Activated T-helper 17 cell treated with anti-CD3 and anti-CD28 coated beads, Interleukin-2, amount 50 U/mL, for 72 hours (primary cell): ENCODE results near the gene OR51B4. TPM values are rescaled to one million over a fixed set of nuclear protein-coding genes. Genes with fewer than 3 reads are reported as not detected.
"Not testable (repeated sequence)": the region's sequence is repeated elsewhere in the genome, so short reads cannot be mapped to it uniquely, and the experiment has no call there.

Experiments
- ATAC-seq: fragments of 150-1000 bp; cut with Tn5 transposase; replicated peaks from 2 replicates; pipeline ENCODE4 v1.10.0; 2021; ENCODE audit warnings: mild to moderate bottlenecking, moderate library complexity
- H3K27ac Mint-ChIP-seq: one replicate; pipeline ENCODE4 v1.8.0; 2022; ENCODE audit warnings: mixed read lengths
- H3K27me3 Mint-ChIP-seq: one replicate; pipeline ENCODE4 v1.8.0; 2022; ENCODE audit warnings: mixed read lengths
- H3K36me3 Mint-ChIP-seq: one replicate; pipeline ENCODE4 v1.8.0; 2022; ENCODE audit warnings: low read depth, mild to moderate bottlenecking, mixed read lengths
- H3K4me1 Mint-ChIP-seq: one replicate; pipeline ENCODE4 v1.8.0; 2022; ENCODE audit warnings: mixed read lengths
- H3K4me3 Mint-ChIP-seq: one replicate; pipeline ENCODE4 v1.8.0; 2022; ENCODE audit warnings: mild to moderate bottlenecking, mixed read lengths
- H3K9me3 Mint-ChIP-seq: one replicate; pipeline ENCODE4 v1.8.0; 2022; ENCODE audit warnings: mixed read lengths
- total RNA-seq, 2 donors: library from RNA; stranded (reverse); gene quantifications; one replicate each; pipeline ENCODE4 v1.2.3, GENCODE V29; 2022

OR51B4 gene
- total RNA-seq, 2 donors from 2014 or later: not detected

GRCh38 chr11:5269715-5270147 lies 32.0 kb downstream of the OR51B4 start, which contains the start of gene HBE1:
Gene HBE1 (minus strand): TSS chr11:5269945. CDS start chr11:5269890, 55 bp downstream.
- H3K4me1 Mint-ChIP-seq: no peaks in the 10 kb centered on the region
- H3K9me3 Mint-ChIP-seq: no peaks in the 10 kb centered on the region
- H3K36me3 Mint-ChIP-seq: no peaks in the 10 kb centered on the region
- H3K27me3 Mint-ChIP-seq: peaks cover 3% of the 10 kb centered on the region
- no peak within 1 kb of the TSS for H3K27ac Mint-ChIP-seq
- ATAC-seq: no peak
- H3K4me3 Mint-ChIP-seq: no peak within 1 kb of the TSS

- no peak overlapping the region for H3K27ac Mint-ChIP-seq
- no peak for ATAC-seq
- no peaks in the 10 kb centered on the region for H3K4me1 Mint-ChIP-seq
- H3K36me3 Mint-ChIP-seq: no peaks in the 10 kb centered on the region
- no peaks in the 10 kb centered on the region for H3K9me3 Mint-ChIP-seq
- H3K4me3 Mint-ChIP-seq: no peak overlapping the region
- peaks cover 3% of the 10 kb centered on the region for H3K27me3 Mint-ChIP-seq
These were observed 34.6 kb downstream of the OR51B4 start for GRCh38 chr11:5267033-5267563.

GRCh38 chr11:5266609-5267008 lies 35.1 kb downstream of the OR51B4 start:
- no peaks in the 10 kb centered on the region for H3K36me3 Mint-ChIP-seq
- H3K9me3 Mint-ChIP-seq: no peaks in the 10 kb centered on the region
- peaks cover 3% of the 10 kb centered on the region for H3K27me3 Mint-ChIP-seq
- H3K27ac Mint-ChIP-seq: no peak overlapping the region
- H3K4me3 Mint-ChIP-seq: no peak overlapping the region
- no peaks in the 10 kb centered on the region for H3K4me1 Mint-ChIP-seq
- ATAC-seq: no peak

- Mint-ChIP-seq H3K4me1 (no peaks in the 10 kb centered on the region), H3K36me3 (no peaks in the 10 kb centered on the region), H3K27ac (no peak overlapping the region), H3K4me3 (no peak overlapping the region), H3K9me3 (no peaks in the 10 kb centered on the region), H3K27me3 (peaks cover 3% of the 10 kb centered on the region)
- no peak for ATAC-seq
These were observed 35.9 kb downstream of the OR51B4 start for GRCh38 chr11:5265832-5266231.

- H3K36me3 Mint-ChIP-seq: no peaks in the 10 kb centered on the region
- H3K9me3 Mint-ChIP-seq: no peaks in the 10 kb centered on the region
- H3K27me3 Mint-ChIP-seq: peaks cover 7% of the 10 kb centered on the region
- no peak overlapping the region for H3K27ac Mint-ChIP-seq
- no peak overlapping the region for H3K4me3 Mint-ChIP-seq
- H3K4me1 Mint-ChIP-seq: no peaks in the 10 kb centered on the region
- ATAC-seq: no peak
These were observed 43.0 kb downstream of the OR51B4 start for GRCh38 chr11:5258543-5259262.

GRCh38 chr11:5257296-5257695 lies 44.5 kb downstream of the OR51B4 start:
- Mint-ChIP-seq H3K9me3 (no peaks in the 10 kb centered on the region), H3K27ac (no peak overlapping the region), H3K4me1 (no peaks in the 10 kb centered on the region), H3K27me3 (peaks cover 10% of the 10 kb centered on the region), H3K4me3 (no peak overlapping the region), H3K36me3 (no peaks in the 10 kb centered on the region)
- no peak for ATAC-seq

- not testable (repeated sequence) for H3K4me3 Mint-ChIP-seq, H3K4me1 Mint-ChIP-seq, H3K27ac Mint-ChIP-seq, H3K9me3 Mint-ChIP-seq, H3K36me3 Mint-ChIP-seq, ATAC-seq
- peaks cover 16% of the 10 kb centered on the region for H3K27me3 Mint-ChIP-seq
These were observed 46.9 kb downstream of the OR51B4 start, which contains the start of gene HBG2 for GRCh38 chr11:5254646-5255413. Gene HBG2 (minus strand): TSS chr11:5254781. CDS start chr11:5254728, 53 bp downstream.

GRCh38 chr11:5254023-5254422 lies 47.7 kb downstream of the OR51B4 start:
- H3K27ac Mint-ChIP-seq, ATAC-seq, H3K36me3 Mint-ChIP-seq, H3K9me3 Mint-ChIP-seq, H3K4me3 Mint-ChIP-seq, H3K4me1 Mint-ChIP-seq: not testable (repeated sequence)
- peaks cover 16% of the 10 kb centered on the region for H3K27me3 Mint-ChIP-seq

GRCh38 chr11:5253440-5253839 lies 48.3 kb downstream of the OR51B4 start:
- H3K27me3 Mint-ChIP-seq: peaks cover 16% of the 10 kb centered on the region
- not testable (repeated sequence) for H3K36me3 Mint-ChIP-seq, H3K4me1 Mint-ChIP-seq, H3K4me3 Mint-ChIP-seq, H3K27ac Mint-ChIP-seq, ATAC-seq, H3K9me3 Mint-ChIP-seq

- no peak overlapping the region for H3K4me3 Mint-ChIP-seq
- ATAC-seq: no peak
- H3K4me1 Mint-ChIP-seq: no peaks in the 10 kb centered on the region
- H3K36me3 Mint-ChIP-seq: no peaks in the 10 kb centered on the region
- no peaks in the 10 kb centered on the region for H3K9me3 Mint-ChIP-seq
- H3K27me3 Mint-ChIP-seq: peaks cover 16% of the 10 kb centered on the region
- H3K27ac Mint-ChIP-seq: no peak overlapping the region
These were observed 48.9 kb downstream of the OR51B4 start for GRCh38 chr11:5252919-5253265.

GRCh38 chr11:5252192-5252918 lies 49.4 kb downstream of the OR51B4 start:
- H3K4me1 Mint-ChIP-seq: no peaks in the 10 kb centered on the region
- no peak overlapping the region for H3K4me3 Mint-ChIP-seq
- ATAC-seq: no peak
- peaks cover 13% of the 10 kb centered on the region for H3K27me3 Mint-ChIP-seq
- no peaks in the 10 kb centered on the region for H3K9me3 Mint-ChIP-seq
- H3K27ac Mint-ChIP-seq: no peak overlapping the region
- H3K36me3 Mint-ChIP-seq: no peaks in the 10 kb centered on the region

GRCh38 chr11:5251746-5252145 lies 50.0 kb downstream of the OR51B4 start:
- Mint-ChIP-seq H3K36me3 (no peaks in the 10 kb centered on the region), H3K27ac (no peak overlapping the region), H3K9me3 (no peaks in the 10 kb centered on the region), H3K4me3 (no peak overlapping the region), H3K27me3 (peaks cover 13% of the 10 kb centered on the region), H3K4me1 (no peaks in the 10 kb centered on the region)
- ATAC-seq: no peak
